Stimulated activated naive CD8-positive, alpha-beta T cell treated with anti-CD3 and anti-CD28 coated beads, Interleukin-15, amount 100 ng/mL, for 72 hours (primary cell): Measurements from ENCODE around the gene SRSF2.

Source experiments
- ATAC-seq: fragments of 150-1000 bp; cut with Tn5 transposase; 2 replicates; pipeline ENCODE4 v1.10.0; 2021; ENCODE audit warnings: mild to moderate bottlenecking, moderate library complexity
- DNase-seq, 2 donors: peaks; one replicate each; pipeline ENCODE4 v3.0.0; 2021 to 2022
- H3K27ac Mint-ChIP-seq, 2 donors: one replicate each; pipeline ENCODE4 v1.8.0; 2022; ENCODE audit warnings: mild to moderate bottlenecking in 2 of 2, mixed read lengths in 2 of 2, moderate library complexity in 2 of 2
- H3K27me3 Mint-ChIP-seq: one replicate; pipeline ENCODE4 v1.8.0; 2022; ENCODE audit warnings: mixed read lengths
- H3K4me1 Mint-ChIP-seq: one replicate; pipeline ENCODE4 v1.8.0; 2022; ENCODE audit warnings: mild to moderate bottlenecking, mixed read lengths
- H3K4me3 Mint-ChIP-seq, 2 donors: one replicate each; pipeline ENCODE4 v1.8.0; 2022; ENCODE audit warnings: mild to moderate bottlenecking in 2 of 2, mixed read lengths in 2 of 2, moderate library complexity in 1 of 2
- H3K9me3 Mint-ChIP-seq, 2 donors: one replicate each; pipeline ENCODE4 v1.8.0; 2022; ENCODE audit warnings: mixed read lengths in 2 of 2

SRSF2 gene

DNA sequence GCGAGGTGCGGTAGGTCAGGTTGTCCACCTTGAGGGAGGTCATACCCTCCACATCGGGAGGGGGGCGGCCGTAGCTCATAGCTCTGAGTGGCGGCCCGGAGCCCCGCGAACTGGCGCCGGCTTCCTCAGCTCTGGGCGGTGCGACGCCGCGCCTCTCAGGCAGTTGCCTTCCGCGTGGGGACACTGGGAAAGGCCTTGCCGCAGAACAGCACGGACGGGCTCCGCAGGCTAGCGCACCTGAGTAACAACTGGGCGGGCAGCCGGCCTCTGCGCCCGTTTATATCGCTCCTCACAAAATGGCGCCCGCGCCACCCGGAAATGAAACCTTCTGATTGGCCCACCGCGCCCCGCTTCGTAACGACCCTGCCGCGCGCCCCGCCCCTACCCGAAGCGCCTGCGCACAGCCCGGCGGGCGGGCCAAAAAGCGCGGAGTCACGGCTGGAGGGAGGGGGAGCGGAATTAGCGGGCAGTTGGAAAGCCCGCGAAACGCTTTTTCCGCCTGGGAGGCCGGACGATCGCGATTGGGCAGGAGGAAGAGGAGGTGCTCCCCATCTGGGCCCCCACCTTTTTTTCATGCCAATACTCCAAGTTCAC is at the start of gene SRSF2:
Gene SRSF2 (minus strand): TSS at position 250 of the 594 bp plus-strand sequence. CDS start 171 bp downstream, at position 79.
- H3K27ac Mint-ChIP-seq = peak within 1 kb of the TSS; percentile 100
- H3K4me1 Mint-ChIP-seq = peaks cover 41% of the 10 kb centered on the region
- no peaks in the 10 kb centered on the region for H3K27me3 Mint-ChIP-seq
- H3K4me3 Mint-ChIP-seq = peak within 1 kb of the TSS; percentile 97 to 98
- ATAC-seq (peak; percentile 79), DNase-seq (peak; percentile 100)
- no peaks in the 10 kb centered on the region for H3K9me3 Mint-ChIP-seq

DNA sequence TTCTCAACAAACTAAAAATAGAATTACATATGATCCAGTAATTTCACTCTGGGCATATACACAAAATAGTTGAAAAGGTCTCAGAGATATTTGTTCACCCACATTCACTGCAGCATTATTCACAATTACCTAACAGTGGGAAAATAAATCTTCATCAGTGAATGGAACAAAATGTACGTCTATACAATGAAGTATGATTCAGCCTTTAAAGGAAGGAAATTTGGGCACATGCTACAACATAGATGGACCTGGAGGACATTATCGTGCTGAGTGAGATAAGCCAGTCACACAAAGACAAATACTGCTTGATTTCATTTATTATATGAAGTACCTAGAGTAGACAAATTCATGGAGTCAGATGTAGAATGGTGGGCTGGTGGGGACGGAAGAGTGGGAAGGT is 47.8 kb upstream of the SRSF2 start:
- Mint-ChIP-seq H3K4me1 (no peaks in the 10 kb centered on the region), H3K4me3 (no peak overlapping the region), H3K27ac (no peak overlapping the region), H3K9me3 (no peaks in the 10 kb centered on the region), H3K27me3 (no peaks in the 10 kb centered on the region)
- DNase-seq = no peak
- no peak for ATAC-seq

- no peak for ATAC-seq
- no peak for DNase-seq
These were observed 46.0 kb upstream of the SRSF2 start for GRCh38 chr17:76783146-76783545.

GRCh38 chr17:76781056-76781982 is 44.2 kb upstream of the SRSF2 start:
- ATAC-seq = no peak
- H3K27me3 Mint-ChIP-seq = no peaks in the 10 kb centered on the region

More at GRCh38 chr17:76783146-76783545, 46.0 kb upstream of the SRSF2 start:
- no peaks in the 10 kb centered on the region for H3K9me3 Mint-ChIP-seq
- H3K27me3 Mint-ChIP-seq = no peaks in the 10 kb centered on the region
- no peaks in the 10 kb centered on the region for H3K4me1 Mint-ChIP-seq
- no peak overlapping the region for H3K4me3 Mint-ChIP-seq
- H3K27ac Mint-ChIP-seq = no peak overlapping the region

GRCh38 chr17:76775021-76775600 is 38.0 kb upstream of the SRSF2 start:
- peak overlapping the region in 1 of 2 donors; percentile 49 for H3K27ac Mint-ChIP-seq
- H3K27me3 Mint-ChIP-seq = no peaks in the 10 kb centered on the region
- H3K9me3 Mint-ChIP-seq = no peaks in the 10 kb centered on the region
- H3K4me1 Mint-ChIP-seq = peaks cover 20% of the 10 kb centered on the region
- H3K4me3 Mint-ChIP-seq = no peak overlapping the region
- no peak for DNase-seq
- no peak for ATAC-seq

More at GRCh38 chr17:76781056-76781982, 44.2 kb upstream of the SRSF2 start:
- Mint-ChIP-seq H3K27ac (no peak overlapping the region), H3K9me3 (no peaks in the 10 kb centered on the region), H3K4me1 (no peaks in the 10 kb centered on the region), H3K4me3 (no peak overlapping the region)
- DNase-seq = no peak

- Mint-ChIP-seq H3K27me3 (no peaks in the 10 kb centered on the region), H3K4me3 (peak overlapping the region; percentile 65 to 82), H3K27ac (peak overlapping the region; percentile 76 to 87), H3K4me1 (peaks cover 20% of the 10 kb centered on the region), H3K9me3 (no peaks in the 10 kb centered on the region)
- DNase-seq (peak; percentile 24 to 53), ATAC-seq (peak; percentile 100)
These were observed 35.9 kb upstream of the SRSF2 start for GRCh38 chr17:76772842-76773525.

DNA sequence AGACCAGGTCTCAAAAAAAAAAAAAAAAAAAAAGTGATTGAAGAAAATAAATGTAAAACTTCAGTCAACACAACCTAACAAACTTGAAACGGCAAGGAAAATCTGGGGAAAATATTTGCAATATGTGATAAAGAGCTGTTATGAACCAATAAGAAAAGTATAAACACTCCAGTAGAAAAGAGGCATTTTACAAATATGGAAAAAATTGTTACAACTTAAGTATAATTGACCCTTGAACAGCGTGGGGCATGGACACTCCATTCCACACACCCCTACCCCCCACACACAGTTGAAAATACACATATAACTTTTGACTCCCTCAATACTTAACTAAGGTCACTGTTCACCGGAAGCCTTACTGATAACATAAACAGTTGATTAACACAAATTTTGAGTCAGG is 21.4 kb upstream of the SRSF2 start:
- H3K4me1 Mint-ChIP-seq = peaks cover 9% of the 10 kb centered on the region
- H3K4me3 Mint-ChIP-seq = no peak overlapping the region
- H3K9me3 Mint-ChIP-seq = no peaks in the 10 kb centered on the region
- H3K27me3 Mint-ChIP-seq = no peaks in the 10 kb centered on the region
- H3K27ac Mint-ChIP-seq = no peak overlapping the region
- no peak for DNase-seq
- no peak for ATAC-seq

- Mint-ChIP-seq H3K4me1 (peaks cover 22% of the 10 kb centered on the region), H3K9me3 (no peaks in the 10 kb centered on the region), H3K4me3 (no peak overlapping the region), H3K27me3 (no peaks in the 10 kb centered on the region), H3K27ac (peak overlapping the region in 1 of 2 donors; percentile 6)
- DNase-seq (no peak), ATAC-seq (no peak)
These were observed 20.1 kb upstream of the SRSF2 start for GRCh38 chr17:76757256-76757655.

GRCh38 chr17:76755285-76755684 is 18.2 kb upstream of the SRSF2 start:
- Mint-ChIP-seq H3K27ac (no peak overlapping the region), H3K9me3 (no peaks in the 10 kb centered on the region), H3K4me1 (peaks cover 26% of the 10 kb centered on the region), H3K27me3 (no peaks in the 10 kb centered on the region), H3K4me3 (no peak overlapping the region)
- DNase-seq (no peak), ATAC-seq (no peak)

DNA sequence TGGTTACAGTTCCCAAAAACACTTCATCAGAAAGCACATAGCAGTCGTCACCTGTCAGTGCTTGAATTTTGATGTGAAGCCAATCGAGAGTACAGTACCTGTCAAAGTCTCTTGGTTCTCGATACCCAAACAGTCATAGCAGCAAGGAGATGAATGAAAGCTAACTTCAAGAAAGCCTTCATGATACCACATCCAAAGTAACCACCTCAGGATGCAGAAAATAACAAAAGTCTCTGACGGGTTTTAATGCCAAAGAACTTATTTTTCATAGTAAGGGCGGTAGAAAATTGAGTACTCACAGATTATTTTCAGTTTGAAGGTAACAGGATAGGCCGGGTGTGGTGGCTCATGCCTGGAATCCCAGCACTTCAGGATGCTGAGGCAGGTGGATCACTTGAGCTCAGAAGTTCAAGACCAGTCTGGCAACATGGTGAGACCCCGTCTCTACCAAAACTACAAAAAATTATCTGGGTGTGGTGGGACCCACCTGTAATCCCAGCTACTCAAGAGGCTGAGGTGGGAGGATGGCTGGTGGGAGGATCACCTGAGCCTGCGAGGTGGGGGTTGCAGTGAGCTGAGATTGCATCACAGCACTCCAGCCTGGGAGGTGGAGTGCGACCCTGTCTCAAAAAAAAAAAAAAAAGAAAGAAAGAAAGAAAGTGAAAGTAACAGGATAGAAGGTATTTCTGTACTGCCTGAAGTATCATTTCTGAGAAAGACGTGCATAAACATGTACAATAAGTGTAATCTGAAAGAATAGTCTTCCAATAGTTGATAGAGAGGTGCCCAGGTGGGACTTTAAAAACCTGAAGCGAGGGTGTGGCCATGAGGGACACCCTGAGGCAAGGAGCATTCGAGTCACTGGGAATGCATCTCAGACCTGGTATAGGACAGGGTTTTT is 16.2 kb upstream of the SRSF2 start:
- peak overlapping the region; percentile 91 to 97 for H3K4me3 Mint-ChIP-seq
- H3K4me1 Mint-ChIP-seq = peaks cover 26% of the 10 kb centered on the region
- peak overlapping the region; percentile 97 to 98 for H3K27ac Mint-ChIP-seq
- peak; percentile 95 for ATAC-seq
- DNase-seq = no peak
- H3K9me3 Mint-ChIP-seq = no peaks in the 10 kb centered on the region
- no peaks in the 10 kb centered on the region for H3K27me3 Mint-ChIP-seq

GRCh38 chr17:76752006-76752405 is 14.9 kb upstream of the SRSF2 start:
- DNase-seq (no peak), ATAC-seq (peak; percentile 51)
- Mint-ChIP-seq H3K9me3 (no peaks in the 10 kb centered on the region), H3K27ac (peak overlapping the region in 1 of 2 donors; percentile 70), H3K27me3 (no peaks in the 10 kb centered on the region), H3K4me1 (peaks cover 26% of the 10 kb centered on the region), H3K4me3 (peak overlapping the region in 1 of 2 donors; percentile 71)

GRCh38 chr17:76751416-76751993 is 14.4 kb upstream of the SRSF2 start:
- Mint-ChIP-seq H3K4me3 (no peak overlapping the region), H3K9me3 (no peaks in the 10 kb centered on the region), H3K4me1 (peaks cover 26% of the 10 kb centered on the region), H3K27ac (no peak overlapping the region), H3K27me3 (no peaks in the 10 kb centered on the region)
- no peak for ATAC-seq
- no peak for DNase-seq

GRCh38 chr17:76748657-76749056 is 11.5 kb upstream of the SRSF2 start:
- ATAC-seq = no peak
- peaks cover 18% of the 10 kb centered on the region for H3K4me1 Mint-ChIP-seq

GRCh38 chr17:76747716-76748363 is 10.7 kb upstream of the SRSF2 start:
- ATAC-seq = no peak
- Mint-ChIP-seq H3K4me3 (no peak overlapping the region), H3K9me3 (no peaks in the 10 kb centered on the region), H3K27ac (no peak overlapping the region), H3K27me3 (no peaks in the 10 kb centered on the region), H3K4me1 (peaks cover 10% of the 10 kb centered on the region)
- DNase-seq = no peak

More at GRCh38 chr17:76748657-76749056, 11.5 kb upstream of the SRSF2 start:
- Mint-ChIP-seq H3K27ac (no peak overlapping the region), H3K27me3 (no peaks in the 10 kb centered on the region), H3K9me3 (no peaks in the 10 kb centered on the region), H3K4me3 (no peak overlapping the region)
- no peak for DNase-seq
